ENCODE results near the gene TEAD1.

DNA sequence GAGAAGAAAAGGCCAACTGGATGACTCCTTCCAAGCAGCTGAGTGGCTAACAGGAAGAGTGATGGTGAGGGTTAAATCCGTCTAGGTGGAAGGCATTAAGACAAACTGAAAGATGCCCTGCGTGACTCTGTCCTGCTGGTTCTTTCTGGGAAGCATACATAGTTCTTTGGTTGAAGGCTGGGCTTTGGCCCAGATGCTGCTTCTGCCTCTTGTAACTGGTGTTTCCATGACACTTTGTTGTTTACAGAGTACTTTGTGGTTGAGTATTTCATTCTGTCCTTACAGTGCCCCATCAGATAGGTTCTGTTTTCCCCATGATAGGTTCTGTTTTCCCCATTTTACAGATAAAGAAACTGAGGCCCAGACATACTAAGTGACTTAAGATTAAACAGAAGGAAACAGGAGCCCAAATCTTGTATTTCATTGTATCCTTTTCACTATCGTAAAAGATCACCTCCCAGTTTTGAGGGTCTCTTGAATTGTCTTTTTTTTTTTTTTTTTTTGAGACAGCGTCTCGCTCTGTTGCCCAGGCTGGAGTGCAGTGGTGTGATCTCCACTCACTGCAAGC is 210.6 kb downstream of the TEAD1 start:
- TF ChIP-seq, protein P1, sequence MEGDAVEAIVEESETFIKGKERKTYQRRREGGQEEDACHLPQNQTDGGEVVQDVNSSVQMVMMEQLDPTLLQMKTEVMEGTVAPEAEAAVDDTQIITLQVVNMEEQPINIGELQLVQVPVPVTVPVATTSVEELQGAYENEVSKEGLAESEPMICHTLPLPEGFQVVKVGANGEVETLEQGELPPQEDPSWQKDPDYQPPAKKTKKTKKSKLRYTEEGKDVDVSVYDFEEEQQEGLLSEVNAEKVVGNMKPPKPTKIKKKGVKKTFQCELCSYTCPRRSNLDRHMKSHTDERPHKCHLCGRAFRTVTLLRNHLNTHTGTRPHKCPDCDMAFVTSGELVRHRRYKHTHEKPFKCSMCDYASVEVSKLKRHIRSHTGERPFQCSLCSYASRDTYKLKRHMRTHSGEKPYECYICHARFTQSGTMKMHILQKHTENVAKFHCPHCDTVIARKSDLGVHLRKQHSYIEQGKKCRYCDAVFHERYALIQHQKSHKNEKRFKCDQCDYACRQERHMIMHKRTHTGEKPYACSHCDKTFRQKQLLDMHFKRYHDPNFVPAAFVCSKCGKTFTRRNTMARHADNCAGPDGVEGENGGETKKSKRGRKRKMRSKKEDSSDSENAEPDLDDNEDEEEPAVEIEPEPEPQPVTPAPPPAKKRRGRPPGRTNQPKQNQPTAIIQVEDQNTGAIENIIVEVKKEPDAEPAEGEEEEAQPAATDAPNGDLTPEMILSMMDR (IDR thresholded peaks at IDR 0.05; ENCODE audit: poor library complexity, severe bottlenecking) = no peak
- TF ChIP-seq EP300 (conservative IDR thresholded peaks at IDR 0.05; ENCODE audit: poor library complexity, severe bottlenecking) (no peak), EZH2 (IDR thresholded peaks at IDR 0.05; ENCODE audit: borderline replicate concordance, insufficient read depth, low read length, poor library complexity, severe bottlenecking) (no peak), TAF1 (IDR thresholded peaks at IDR 0.05; ENCODE audit: low read depth) (no peak)

Measured in neural cell (in vitro differentiated cells).